ENCODE measurements around the gene CASTOR1.

CASTOR1 gene

DNA sequence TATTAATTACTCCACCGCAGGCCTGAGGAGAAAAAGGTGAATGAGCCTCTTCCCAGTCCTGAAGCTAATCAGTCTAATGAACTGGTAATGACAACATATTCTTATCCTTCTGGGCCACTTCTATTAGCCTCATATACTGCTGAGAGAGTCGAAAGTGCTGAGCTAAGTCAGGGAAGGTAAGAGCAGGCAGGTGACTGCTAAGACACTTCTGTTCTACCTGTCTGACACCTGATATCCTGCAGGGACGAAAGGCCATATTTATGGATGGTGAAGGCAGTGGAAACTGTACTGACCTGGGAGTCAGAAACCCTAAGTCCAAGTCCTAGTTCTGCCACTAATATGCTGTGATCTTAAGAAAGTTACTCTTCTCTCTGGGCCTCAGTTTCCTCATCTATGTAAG is 33.9 kb upstream of the CASTOR1 start:
- Histone ChIP-seq H3K9me3 (ENCODE audit: insufficient read depth, low read length) (no peaks in the 10 kb centered on the region), H4K20me1 (ENCODE audit: insufficient read depth, low read length) (peaks cover 3% of the 10 kb centered on the region; the same call in 1 of the 2 replicates), H3K79me2 (ENCODE audit: low read length) (no peaks in the 10 kb centered on the region), H3K4me1 (ENCODE audit: low read length) (peaks cover 12% of the 10 kb centered on the region), H3K36me3 (replicated peaks; ENCODE audit: low read depth, low read length) (no peaks in the 10 kb centered on the region), H3K9ac (ENCODE audit: low read length) (no peak overlapping the region), H3K27ac (ENCODE audit: low read length) (no peak overlapping the region), H3K27me3 (ENCODE audit: low read depth, low read length) (no peaks in the 10 kb centered on the region), H3K4me3 (ENCODE audit: low read length) (no peak overlapping the region), H3K4me2 (ENCODE audit: low read length) (no peak overlapping the region), H2AFZ (ENCODE audit: low read depth, low read length) (no peak overlapping the region)
- TF ChIP-seq EZH2phosphoT487 (IDR thresholded peaks at IDR 0.05; ENCODE audit: low read depth), result no peak
- TF ChIP-seq, protein P1, sequence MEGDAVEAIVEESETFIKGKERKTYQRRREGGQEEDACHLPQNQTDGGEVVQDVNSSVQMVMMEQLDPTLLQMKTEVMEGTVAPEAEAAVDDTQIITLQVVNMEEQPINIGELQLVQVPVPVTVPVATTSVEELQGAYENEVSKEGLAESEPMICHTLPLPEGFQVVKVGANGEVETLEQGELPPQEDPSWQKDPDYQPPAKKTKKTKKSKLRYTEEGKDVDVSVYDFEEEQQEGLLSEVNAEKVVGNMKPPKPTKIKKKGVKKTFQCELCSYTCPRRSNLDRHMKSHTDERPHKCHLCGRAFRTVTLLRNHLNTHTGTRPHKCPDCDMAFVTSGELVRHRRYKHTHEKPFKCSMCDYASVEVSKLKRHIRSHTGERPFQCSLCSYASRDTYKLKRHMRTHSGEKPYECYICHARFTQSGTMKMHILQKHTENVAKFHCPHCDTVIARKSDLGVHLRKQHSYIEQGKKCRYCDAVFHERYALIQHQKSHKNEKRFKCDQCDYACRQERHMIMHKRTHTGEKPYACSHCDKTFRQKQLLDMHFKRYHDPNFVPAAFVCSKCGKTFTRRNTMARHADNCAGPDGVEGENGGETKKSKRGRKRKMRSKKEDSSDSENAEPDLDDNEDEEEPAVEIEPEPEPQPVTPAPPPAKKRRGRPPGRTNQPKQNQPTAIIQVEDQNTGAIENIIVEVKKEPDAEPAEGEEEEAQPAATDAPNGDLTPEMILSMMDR (IDR thresholded peaks at IDR 0.05; ENCODE audit: low read depth, low read length), result no peak

DNA sequence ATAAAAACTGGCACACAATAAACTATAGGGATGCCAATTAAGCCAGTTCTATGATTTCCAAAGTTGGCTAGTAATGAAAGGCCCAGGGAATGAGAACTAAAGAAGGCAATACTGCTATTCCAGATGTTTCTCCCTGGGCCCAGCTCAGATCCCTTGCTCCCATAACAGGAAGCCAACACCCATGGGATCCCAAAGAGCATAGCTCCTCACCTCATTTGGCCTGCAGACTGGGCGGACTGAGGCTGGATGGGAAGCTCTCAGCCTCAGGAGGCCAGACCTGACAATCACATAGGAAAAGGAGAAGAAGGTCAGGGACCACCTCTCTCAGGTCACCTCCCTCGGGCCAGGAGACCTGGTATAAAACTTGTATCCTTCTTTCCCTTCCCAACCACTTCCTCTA is 32.2 kb upstream of the CASTOR1 start:
- Histone ChIP-seq H3K4me3 (ENCODE audit: low read length) (no peak overlapping the region), H3K9me3 (ENCODE audit: insufficient read depth, low read length) (no peaks in the 10 kb centered on the region), H3K4me2 (ENCODE audit: low read length) (no peak overlapping the region), H2AFZ (ENCODE audit: low read depth, low read length) (no peak overlapping the region), H3K36me3 (replicated peaks; ENCODE audit: low read depth, low read length) (no peaks in the 10 kb centered on the region), H3K9ac (ENCODE audit: low read length) (no peak overlapping the region), H3K4me1 (ENCODE audit: low read length) (peaks cover 5% of the 10 kb centered on the region), H3K79me2 (ENCODE audit: low read length) (no peaks in the 10 kb centered on the region), H3K27me3 (ENCODE audit: low read depth, low read length) (no peaks in the 10 kb centered on the region), H3K27ac (ENCODE audit: low read length) (no peak overlapping the region), H4K20me1 (ENCODE audit: insufficient read depth, low read length) (peaks cover 3% of the 10 kb centered on the region; the same call in 1 of the 2 replicates)
- no peak for TF ChIP-seq EZH2phosphoT487 (IDR thresholded peaks at IDR 0.05; ENCODE audit: low read depth)
- TF ChIP-seq, protein P1 (IDR thresholded peaks at IDR 0.05; ENCODE audit: low read depth, low read length), result no peak

DNA sequence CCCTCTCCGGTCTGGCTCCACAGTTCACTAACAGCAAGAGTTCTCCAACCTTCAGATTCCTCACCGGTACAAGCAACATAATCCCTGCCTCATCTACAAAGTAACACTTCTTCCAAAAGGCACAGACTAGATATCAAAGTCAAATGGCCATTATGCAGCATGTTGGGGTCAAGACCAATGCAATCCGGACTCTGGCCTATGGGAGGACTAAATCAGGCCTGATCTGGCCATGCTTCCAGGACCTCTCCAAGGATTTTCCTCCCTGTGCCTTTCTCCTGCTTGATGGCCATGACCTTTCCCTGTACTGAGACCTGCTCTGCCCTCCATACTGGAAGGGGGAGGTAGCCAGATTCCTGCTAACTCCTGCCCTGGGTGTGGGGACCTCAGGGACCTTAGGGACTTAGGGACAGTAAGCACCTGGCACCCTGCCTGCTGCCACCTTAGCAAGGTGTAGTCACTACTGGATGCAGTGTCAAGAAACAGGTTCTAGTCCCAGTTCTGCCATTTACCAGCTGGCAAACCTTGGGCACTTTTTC is 30.8 kb upstream of the CASTOR1 start:
- no peaks in the 10 kb centered on the region for H4K20me1 ChIP-seq (ENCODE audit: insufficient read depth, low read length)
- H3K9me3 ChIP-seq (ENCODE audit: insufficient read depth, low read length), result no peaks in the 10 kb centered on the region
- H2AFZ ChIP-seq (ENCODE audit: low read depth, low read length), result no peak overlapping the region
- H3K4me2 ChIP-seq (ENCODE audit: low read length), result no peak overlapping the region
- no peak overlapping the region for H3K4me3 ChIP-seq (ENCODE audit: low read length)
- H3K9ac ChIP-seq (ENCODE audit: low read length), result no peak overlapping the region
- H3K27me3 ChIP-seq (ENCODE audit: low read depth, low read length), result no peaks in the 10 kb centered on the region
- no peak for TF ChIP-seq EZH2phosphoT487 (IDR thresholded peaks at IDR 0.05; ENCODE audit: low read depth)
- no peaks in the 10 kb centered on the region for H3K36me3 ChIP-seq (replicated peaks; ENCODE audit: low read depth, low read length)
- H3K27ac ChIP-seq (ENCODE audit: low read length), result no peak overlapping the region
- peaks cover 4% of the 10 kb centered on the region; the same call in 1 of the 2 replicates for H3K79me2 ChIP-seq (ENCODE audit: low read length)
- H3K4me1 ChIP-seq (ENCODE audit: low read length), result peaks cover 7% of the 10 kb centered on the region

DNA sequence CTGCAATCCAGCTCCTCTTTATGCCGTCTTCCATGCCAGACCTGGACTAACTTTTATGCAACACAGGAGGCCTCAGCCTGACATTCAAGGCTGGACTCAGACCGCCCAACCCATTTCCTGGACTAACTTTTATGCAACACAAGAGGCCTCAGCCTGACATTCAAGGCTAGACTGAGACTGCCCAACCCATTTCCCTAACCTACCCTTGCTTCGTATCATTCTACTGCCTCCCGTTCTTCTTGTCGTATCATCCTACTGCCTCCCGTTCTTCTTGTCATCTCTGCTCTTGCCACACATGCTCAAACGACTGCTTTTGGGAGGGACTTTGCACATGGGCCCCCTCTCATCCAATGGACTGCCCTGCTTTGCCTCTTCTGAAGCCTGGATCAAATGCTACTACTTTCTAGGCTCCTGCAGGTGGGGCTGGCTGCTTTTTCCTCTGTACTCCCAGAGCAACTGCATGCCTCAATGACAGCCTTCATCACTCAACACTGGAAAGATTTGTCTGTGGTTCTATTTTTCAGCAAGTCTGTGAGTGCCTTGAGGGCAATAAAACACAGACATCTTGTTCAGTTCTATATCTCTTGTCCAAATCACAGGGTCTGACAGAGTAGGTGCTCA is 29.6 kb upstream of the CASTOR1 start:
- Histone ChIP-seq H3K36me3 (replicated peaks; ENCODE audit: low read depth, low read length) (no peaks in the 10 kb centered on the region), H3K4me2 (ENCODE audit: low read length) (no peak overlapping the region), H3K4me3 (ENCODE audit: low read length) (no peak overlapping the region), H3K9ac (ENCODE audit: low read length) (no peak overlapping the region), H3K27me3 (ENCODE audit: low read depth, low read length) (no peaks in the 10 kb centered on the region), H2AFZ (ENCODE audit: low read depth, low read length) (no peak overlapping the region), H3K4me1 (ENCODE audit: low read length) (peaks cover 19% of the 10 kb centered on the region), H4K20me1 (ENCODE audit: insufficient read depth, low read length) (no peaks in the 10 kb centered on the region), H3K9me3 (ENCODE audit: insufficient read depth, low read length) (no peaks in the 10 kb centered on the region), H3K27ac (ENCODE audit: low read length) (no peak overlapping the region), H3K79me2 (ENCODE audit: low read length) (peaks cover 4% of the 10 kb centered on the region; the same call in 1 of the 2 replicates)
- TF ChIP-seq, protein P1 (IDR thresholded peaks at IDR 0.05; ENCODE audit: low read depth, low read length), result no peak
- TF ChIP-seq EZH2phosphoT487 (IDR thresholded peaks at IDR 0.05; ENCODE audit: low read depth), result no peak
